HepG2 (cell line): ENCODE data around the gene GNRH2. TPM values are rescaled to one million over a fixed set of nuclear protein-coding genes. Genes with fewer than 3 reads are reported as not detected.
A peak's percentile ranks its signal among the peaks of the same experiment; 100 is the strongest.

Source experiments
- BRF2 ChIP-seq: sonication (generic); formaldehyde crosslinking; IDR thresholded peaks from 2 replicates; pipeline ENCODE4 v1.8.1; 2022; ENCODE audit warnings: mild to moderate bottlenecking, missing genetic modification reagents
- ELK4 ChIP-seq: sonication (generic); formaldehyde crosslinking; IDR thresholded peaks from 2 replicates; pipeline ENCODE4 v1.9.0; 2021; ENCODE audit warnings: missing genetic modification reagents, borderline replicate concordance
- HOXA7 ChIP-seq: sonication (generic); formaldehyde crosslinking; IDR thresholded peaks from 2 replicates; pipeline ENCODE4 v1.8.1; 2022; ENCODE audit warnings: mild to moderate bottlenecking, missing genetic modification reagents, moderate library complexity
- JUNB ChIP-seq: sonication (generic); formaldehyde crosslinking; IDR thresholded peaks from 2 replicates; pipeline ENCODE4 v1.8.0; 2022; ENCODE audit warnings: missing genetic modification reagents, mild to moderate bottlenecking, borderline replicate concordance
- LRRFIP1 ChIP-seq: sonication (generic); formaldehyde crosslinking; conservative IDR thresholded peaks from 2 replicates; pipeline ENCODE4 v1.4.0; 2020; ENCODE audit warnings: missing genetic modification reagents
- NFIC ChIP-seq: IDR thresholded peaks from 2 replicates; pipeline ENCODE4 v1.6.1; 2012; ENCODE audit warnings: mild to moderate bottlenecking, low read length, inconsistent platforms
- PCBP1 ChIP-seq: fragments of 200-400 bp; formaldehyde crosslinking; IDR thresholded peaks from 2 replicates; pipeline ENCODE4 v1.6.1; 2017; ENCODE audit warnings: mild to moderate bottlenecking, low read depth, low read length, borderline replicate concordance
- PHB2 ChIP-seq: fragments of 450-650 bp; IDR thresholded peaks from 2 replicates; pipeline ENCODE4 v1.6.1; 2018; ENCODE audit not compliant: partially characterized antibody
- RARA ChIP-seq: IDR thresholded peaks from 2 replicates; pipeline ENCODE4 v1.6.1; 2016; ENCODE audit warnings: missing genetic modification reagents, missing compliant biosample characterization
- RBFOX2 ChIP-seq: fragments of 200-400 bp; formaldehyde crosslinking; IDR thresholded peaks from 2 replicates; pipeline ENCODE4 v1.6.1; 2017; ENCODE audit warnings: low read depth, mild to moderate bottlenecking, low read length
- REL ChIP-seq: sonication (generic); formaldehyde crosslinking; conservative IDR thresholded peaks from 2 replicates; pipeline ENCODE4 v1.8.0; 2022; ENCODE audit warnings: mild to moderate bottlenecking, missing genetic modification reagents, moderate library complexity
- REST ChIP-seq, 2 experiments: IDR thresholded peaks; 2 replicates each; pipeline ENCODE4 v1.6.1; 2011 to 2012; ENCODE audit warnings: low read length in 2 of 2, borderline replicate concordance in 1 of 2, low read depth in 1 of 2, mild to moderate bottlenecking in 1 of 2, moderate library complexity in 1 of 2
- SNAPC2 ChIP-seq: sonication (generic); formaldehyde crosslinking; IDR thresholded peaks from 2 replicates; pipeline ENCODE4 v1.8.1; 2022; ENCODE audit warnings: mild to moderate bottlenecking, missing genetic modification reagents
- THAP11 ChIP-seq: IDR thresholded peaks from 2 replicates; pipeline ENCODE4 v1.6.1; 2016; ENCODE audit warnings: missing biosample characterization, missing genetic modification reagents
- ZBTB21 ChIP-seq: sonication (generic); formaldehyde crosslinking; IDR thresholded peaks from 2 replicates; pipeline ENCODE4 v1.4.0; 2020; ENCODE audit warnings: missing genetic modification reagents
- ZNF234 ChIP-seq: sonication (generic); formaldehyde crosslinking; conservative IDR thresholded peaks from 2 replicates; pipeline ENCODE4 v1.5.1; 2020; ENCODE audit warnings: mild to moderate bottlenecking, missing genetic modification reagents
- ZNF382 ChIP-seq: sonication (generic); formaldehyde crosslinking; IDR thresholded peaks from 2 replicates; pipeline ENCODE4 v1.5.0; 2020; ENCODE audit warnings: missing genetic modification reagents, mild to moderate bottlenecking, borderline replicate concordance
- ZNF777 ChIP-seq: sonication (generic); formaldehyde crosslinking; IDR thresholded peaks from 2 replicates; pipeline ENCODE4 v1.4.0; 2020; ENCODE audit warnings: missing genetic modification reagents
- polyA plus RNA-seq, 8 experiments: library from polyadenylated mRNA; depleted of rRNA in 3 of 8; stranded (reverse) in 7 of 8; unstranded in 1 of 8; fragments of >200 nt; fragmentation: Illumina TruSeq in 4 of 8; extraction: Trizol in 4 of 8; gene quantifications; 2 replicates each; pipeline versions ENCODE4 v1.2.1 to v1.2.3, GENCODE V29; 2011 to 2016; ENCODE audit warnings: low read depth in 4 of 8, missing spikeins in 1 of 8, mixed read lengths in 1 of 8; ENCODE audit not compliant: insufficient read depth in 1 of 8
- total RNA-seq, 5 experiments: library from RNA; depleted of rRNA; stranded (reverse); fragments of >200 nt; fragmentation: Illumina TruSeq; extraction: Trizol; gene quantifications; 2 replicates each; pipeline ENCODE4 v1.2.3, GENCODE V29; 2016; ENCODE audit warnings: low read depth in 1 of 5

Gene GNRH2
- total and polyA plus RNA-seq, 2 of the 13 experiments (the other 11 are each of a cell fraction or from before 2014, with no cell fraction given): 0.28 TPM; not detected in 1

GRCh38 chr20:3082955-3083952 lies 39.8 kb downstream of the GNRH2 start (continued):
- no peak for TF ChIP-seq ELK4
- TF ChIP-seq PHB2: no peak
- TF ChIP-seq REL (CRISPR knock-in tag): no peak
- TF ChIP-seq JUNB (CRISPR knock-in tag): no peak
- no peak for TF ChIP-seq THAP11 (CRISPR knock-in tag)
- no peak for TF ChIP-seq NFIC
- TF ChIP-seq ZNF382 (CRISPR knock-in tag): no peak
- TF ChIP-seq BRF2 (CRISPR knock-in tag): no peak
- no peak for TF ChIP-seq LRRFIP1 (CRISPR knock-in tag)
- TF ChIP-seq ZNF777 (CRISPR knock-in tag): peak; percentile 32; the same call in 1 of the 2 replicates
- no peak for TF ChIP-seq HOXA7 (CRISPR knock-in tag)
- TF ChIP-seq REST (IDR thresholded peaks at IDR 0.05; ENCODE audit: borderline replicate concordance in 1 of 2, low read depth in 1 of 2, low read length in 2 of 2): no peak
- TF ChIP-seq PCBP1: 0 out of 2 replicates have a peak, but pooled peaks have one; percentile 64
- no peak for TF ChIP-seq SNAPC2
- TF ChIP-seq ZNF234 (CRISPR knock-in tag): no peak
- no peak for TF ChIP-seq ZBTB21 (CRISPR knock-in tag)
- no peak for TF ChIP-seq RARA (CRISPR knock-in tag)
- no peak for TF ChIP-seq RBFOX2
